ENCODE measurements around the gene SMPDL3A. TPM values are rescaled to one million over a fixed set of nuclear protein-coding genes. Genes with fewer than 3 reads are reported as not detected.

Gene SMPDL3A
- total and polyA plus RNA-seq, 9 of the 15 experiments (the other 6 are each of a cell fraction or from before 2014, with no cell fraction given): 0.14 to 0.91 (median 0.54) TPM

GRCh38 chr6:122746688-122747087 lies 42.4 kb upstream of the SMPDL3A start:
- DNase-seq (ENCODE audit: extremely low read depth in 1 of 4, low spot score in 3 of 4) (no peak), FAIRE-seq (no peak), ATAC-seq (no peak)
- 25% methylated on average over 9 of the region's 9 CpGs for WGBS (ENCODE audit: insufficient coverage, low coverage, missing lambda C conversion rate)
- no peak overlapping the region for H3K9ac ChIP-seq (ENCODE audit: insufficient read depth in 1 of 2, low read depth in 2 of 2, low read length in 2 of 2)
- TF ChIP-seq LEF1 (IDR thresholded peaks at IDR 0.05): no peak
- no peak for TF ChIP-seq SNRNP70 (optimal IDR thresholded peaks at IDR 0.05; ENCODE audit: low read depth, low read length)
- TF ChIP-seq ZNF347 (CRISPR knock-in tag; IDR thresholded peaks at IDR 0.05; ENCODE audit: low read depth): no peak
- TF ChIP-seq NBN (IDR thresholded peaks at IDR 0.05; ENCODE audit: low read depth): no peak
- no peak for TF ChIP-seq FOXM1 (IDR thresholded peaks at IDR 0.05; ENCODE audit: low read depth)
- no peak for TF ChIP-seq FOXM1 (CRISPR knock-in tag; IDR thresholded peaks at IDR 0.05; ENCODE audit: low read depth)
- TF ChIP-seq RCOR1 (IDR thresholded peaks at IDR 0.05; ENCODE audit: borderline replicate concordance in 1 of 2, low read depth in 2 of 2, low read length in 2 of 2): no peak
- TF ChIP-seq KHSRP (IDR thresholded peaks at IDR 0.05): no peak
- no peak for TF ChIP-seq TGIF2 (CRISPR knock-in tag; IDR thresholded peaks at IDR 0.05)
- no peak for TF ChIP-seq ZNF707 (CRISPR knock-in tag; conservative IDR thresholded peaks at IDR 0.05)
- TF ChIP-seq NFE2L1 (tag; IDR thresholded peaks at IDR 0.05; ENCODE audit: borderline replicate concordance, low read depth): no peak
- TF ChIP-seq FOXJ2 (tag; IDR thresholded peaks at IDR 0.05): no peak
- TF ChIP-seq PRMT5 (CRISPR knock-in tag; IDR thresholded peaks at IDR 0.05): no peak
- TF ChIP-seq ZNF77 (CRISPR knock-in tag; IDR thresholded peaks at IDR 0.05): no peak
- TF ChIP-seq NRF1 (conservative IDR thresholded peaks at IDR 0.05 in 1 of 2, IDR thresholded peaks at IDR 0.05 in 1 of 2): no peak
- no peak for TF ChIP-seq NR3C1 (CRISPR knock-in tag; IDR thresholded peaks at IDR 0.05)
- TF ChIP-seq SREBF1 (IDR thresholded peaks at IDR 0.05; ENCODE audit: borderline replicate concordance, low read depth, low read length): no peak
- TF ChIP-seq TFAM (CRISPR knock-in tag; conservative IDR thresholded peaks at IDR 0.05): no peak
- no peak for TF ChIP-seq HDAC8 (tag; IDR thresholded peaks at IDR 0.05)
- no peak for TF ChIP-seq CBX2 (IDR thresholded peaks at IDR 0.05; ENCODE audit: insufficient read depth, low read length, poor library complexity, severe bottlenecking)
- TF ChIP-seq NR2C1 (IDR thresholded peaks at IDR 0.05): no peak
- no peak for TF ChIP-seq NR2C1 (tag; IDR thresholded peaks at IDR 0.05)
- H3K9me3 ChIP-seq (replicated peaks; ENCODE audit: control insufficient read depth, insufficient read depth, low read depth, low read length): no peaks in the 10 kb centered on the region
- H3K27me3 ChIP-seq (ENCODE audit: control insufficient read depth in 2 of 2, insufficient read depth in 2 of 2, low read length in 2 of 2): no peaks in the 10 kb centered on the region
- CTCF ChIA-PET (ENCODE audit: low intra/inter-chr PET ratio): no interaction called here
- H3K4me1 ChIP-seq (replicated peaks in 1 of 2; ENCODE audit: control insufficient read depth in 2 of 2, insufficient read depth in 2 of 2, low read length in 2 of 2): no peaks in the 10 kb centered on the region
- intact Hi-C loops (cut with micrococcal nuclease): no loop called here
- POLR2A ChIA-PET: no interaction called here
- H3K9me1 ChIP-seq (ENCODE audit: control insufficient read depth, insufficient read depth, low read length): no peaks in the 10 kb centered on the region
- no peak overlapping the region for H3K4me2 ChIP-seq (ENCODE audit: insufficient read depth, low read length)
- no peak overlapping the region for H3K4me3 ChIP-seq
- H3K27ac ChIP-seq (ENCODE audit: extremely low read depth, low read depth, low read length): no peak overlapping the region
- H2AFZ ChIP-seq (ENCODE audit: low read depth, low read length): no peak overlapping the region
- H4K20me1 ChIP-seq (replicated peaks; ENCODE audit: control insufficient read depth, insufficient read depth, low read length): no peaks in the 10 kb centered on the region
- H3K79me2 ChIP-seq (ENCODE audit: control insufficient read depth, insufficient read depth, low read length): no peaks in the 10 kb centered on the region
- no peaks in the 10 kb centered on the region for H3K36me3 ChIP-seq (ENCODE audit: control insufficient read depth, insufficient read depth, low read length)
- no TSS peak for BruUV-seq (replicated peaks)
- in situ Hi-C loops (cut with MboI): loop anchor here (10.0 to 25.0 kb wide), 2 partner anchors 88 to 566 kb away; no protein-coding TSS in a partner anchor
